ENCODE results near the gene HTR1D.
"Not testable (repeated sequence)": the region's sequence is repeated elsewhere in the genome, so short reads cannot be mapped to it uniquely, and the experiment has no call there.

Gene HTR1D

GRCh38 chr1:23194119-23194984 lies 22.9 kb downstream of the HTR1D start:
- Histone ChIP-seq H3K27ac (no peak overlapping the region), H3K36me3 (no peaks in the 10 kb centered on the region), H3K4me3 (no peak overlapping the region), H3K27me3 (peaks cover 0 to 4% of the 10 kb centered on the region in 2 donors), H3K4me1 (peaks cover 0 to 7% (median 0%) of the 10 kb centered on the region in 4 donors), H3K9me3 (no peaks in the 10 kb centered on the region)
- intact Hi-C loops (cut with DNase I; ENCODE audit: low total_unique reads) = no loop called here
- no peak for DNase-seq
- TF ChIP-seq CTCF (IDR thresholded peaks at IDR 0.05) = no peak

GRCh38 chr1:23193391-23194118 lies 23.7 kb downstream of the HTR1D start:
- intact Hi-C loops (cut with DNase I; ENCODE audit: low total_unique reads) = no loop called here
- H3K4me3 ChIP-seq = no peak overlapping the region
- no peak for DNase-seq
- no peak overlapping the region for H3K27ac ChIP-seq
- H3K4me1 ChIP-seq = peaks cover 0 to 7% (median 0%) of the 10 kb centered on the region in 4 donors
- TF ChIP-seq CTCF (IDR thresholded peaks at IDR 0.05) = no peak
- no peaks in the 10 kb centered on the region for H3K9me3 ChIP-seq
- H3K36me3 ChIP-seq = no peaks in the 10 kb centered on the region
- peaks cover 0 to 4% of the 10 kb centered on the region in 2 donors for H3K27me3 ChIP-seq

- TF ChIP-seq CTCF (IDR thresholded peaks at IDR 0.05) = no peak
- intact Hi-C loops (cut with DNase I; ENCODE audit: low total_unique reads) = no loop called here
- DNase-seq = no peak
Measured at GRCh38 chr1:23191199-23191598, 26.1 kb downstream of the HTR1D start.

DNA sequence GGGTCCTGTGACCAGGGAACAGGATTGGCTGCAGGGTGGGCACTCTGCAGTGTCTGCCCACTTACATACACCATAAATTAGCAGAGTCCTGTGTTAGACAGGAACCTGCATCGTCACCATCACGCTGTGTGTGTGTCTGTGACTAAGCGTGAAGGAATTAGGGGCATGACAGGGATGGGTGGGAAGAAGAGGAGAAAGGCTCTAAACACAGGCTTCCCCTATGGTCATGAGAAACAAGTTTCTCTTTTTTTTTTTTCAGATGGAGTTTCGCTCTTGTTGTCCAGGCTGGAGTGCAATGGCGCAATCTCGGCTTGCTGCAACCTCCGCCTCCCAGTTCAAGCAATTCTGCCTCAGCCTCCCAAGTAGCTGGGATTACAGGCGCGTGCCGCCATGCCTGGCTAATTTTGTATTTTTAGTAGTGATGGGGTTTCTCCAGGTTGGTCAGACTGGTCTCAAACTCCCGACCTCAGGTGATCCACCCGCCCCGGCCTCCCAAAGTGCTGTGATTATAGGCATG lies 28.3 kb downstream of the HTR1D start:
- H3K27me3 ChIP-seq; intact Hi-C loops (cut with DNase I; ENCODE audit: low total_unique reads): not testable (repeated sequence)

More at GRCh38 chr1:23191199-23191598, 26.1 kb downstream of the HTR1D start:
- Histone ChIP-seq H3K9me3 (no peaks in the 10 kb centered on the region), H3K27me3 (peaks cover 0 to 4% of the 10 kb centered on the region in 2 donors), H3K4me1 (no peaks in the 10 kb centered on the region), H3K4me3 (no peak overlapping the region), H3K27ac (no peak overlapping the region), H3K36me3 (no peaks in the 10 kb centered on the region)

DNA sequence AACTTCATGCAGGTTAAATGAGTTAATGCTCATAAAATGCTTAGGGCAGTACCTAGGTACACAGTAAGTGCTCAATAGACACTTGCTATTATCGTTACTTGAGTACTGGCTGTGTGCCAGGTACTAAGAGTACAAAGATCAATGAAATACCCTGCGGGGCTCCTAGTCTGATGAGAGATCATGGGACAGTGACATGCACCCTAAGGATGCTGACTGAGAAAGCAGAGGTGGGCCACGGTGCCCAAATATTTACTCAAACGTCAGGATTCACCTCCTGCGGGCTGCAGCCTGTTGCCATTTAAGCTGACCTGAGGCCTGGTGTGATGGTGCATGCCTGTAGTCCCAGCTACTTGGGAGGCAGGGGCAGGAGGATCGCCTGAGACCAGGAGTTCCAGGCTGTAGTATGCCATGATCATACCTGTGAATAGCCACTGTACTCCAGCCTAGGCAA lies 28.8 kb downstream of the HTR1D start:
- Histone ChIP-seq H3K27me3 (no peaks in the 10 kb centered on the region), H3K4me1 (peaks cover 0 to 6% (median 4%) of the 10 kb centered on the region in 4 donors), H3K36me3 (no peaks in the 10 kb centered on the region), H3K9me3 (no peaks in the 10 kb centered on the region), H3K4me3 (no peak overlapping the region), H3K27ac (no peak overlapping the region)
- intact Hi-C loops (cut with DNase I; ENCODE audit: low total_unique reads) = no loop called here
- TF ChIP-seq CTCF (IDR thresholded peaks at IDR 0.05) = no peak
- DNase-seq = no peak

More for the DNA sequence above, 28.3 kb downstream of the HTR1D start:
- H3K4me3 ChIP-seq, H3K4me1 ChIP-seq, DNase-seq, H3K27ac ChIP-seq, H3K36me3 ChIP-seq, H3K9me3 ChIP-seq: not testable (repeated sequence)

GRCh38 chr1:23187637-23188036 lies 29.7 kb downstream of the HTR1D start:
- H3K27me3 ChIP-seq = no peaks in the 10 kb centered on the region
- no peak for DNase-seq
- peaks cover 0 to 6% (median 4%) of the 10 kb centered on the region in 4 donors for H3K4me1 ChIP-seq
- no peak for TF ChIP-seq CTCF (IDR thresholded peaks at IDR 0.05)
- no peaks in the 10 kb centered on the region for H3K9me3 ChIP-seq
- H3K36me3 ChIP-seq = no peaks in the 10 kb centered on the region
- no peak overlapping the region for H3K4me3 ChIP-seq
- H3K27ac ChIP-seq = no peak overlapping the region
- intact Hi-C loops (cut with DNase I; ENCODE audit: low total_unique reads) = no loop called here
